Measurements from ENCODE around the gene CLPX.
"Not testable (repeated sequence)": the region's sequence is repeated elsewhere in the genome, so short reads cannot be mapped to it uniquely, and the experiment has no call there.

CLPX gene

GRCh38 chr15:65115542-65115941 is 69.6 kb downstream of the CLPX start:
- no peak for DNase-seq (ENCODE audit: low read depth)
- no peak overlapping the region for H3K4me3 ChIP-seq (ENCODE audit: low read depth, low read length)

GRCh38 chr15:65115086-65115485 is 70.1 kb downstream of the CLPX start, which contains the start of gene UBAP1L:
Gene UBAP1L, minus strand, starts transcription at chr15:65115200. Its CDS starts 8,985 bp downstream, at chr15:65106215.
- no peak within 1 kb of the TSS for H3K4me3 ChIP-seq (ENCODE audit: low read depth, low read length)
- DNase-seq (ENCODE audit: low read depth), result no peak

GRCh38 chr15:65110676-65111292 is 74.4 kb downstream of the CLPX start:
- no peak overlapping the region for H3K4me3 ChIP-seq (ENCODE audit: low read depth, low read length)
- DNase-seq (ENCODE audit: low read depth), result no peak

- H3K4me3 ChIP-seq (ENCODE audit: low read depth, low read length), result no peak overlapping the region
- no peak for DNase-seq (ENCODE audit: low read depth)
Measured at GRCh38 chr15:65106011-65106590, 79.0 kb downstream of the CLPX start.

- no peak overlapping the region for H3K4me3 ChIP-seq (ENCODE audit: low read depth, low read length)
- no peak for DNase-seq (ENCODE audit: low read depth)
Measured at GRCh38 chr15:65105038-65105437, 80.1 kb downstream of the CLPX start.

GRCh38 chr15:65102912-65103311 is 82.2 kb downstream of the CLPX start:
- no peak for DNase-seq (ENCODE audit: low read depth)
- H3K4me3 ChIP-seq (ENCODE audit: low read depth, low read length), result no peak overlapping the region

GRCh38 chr15:65101891-65102708 is 83.0 kb downstream of the CLPX start:
- H3K4me3 ChIP-seq (ENCODE audit: low read depth, low read length), result no peak overlapping the region
- no peak for DNase-seq (ENCODE audit: low read depth)

- no peak overlapping the region for H3K4me3 ChIP-seq (ENCODE audit: low read depth, low read length)
- DNase-seq (ENCODE audit: low read depth), result no peak
Measured at GRCh38 chr15:65101411-65101890, 83.7 kb downstream of the CLPX start.

GRCh38 chr15:65100442-65100841 is 84.7 kb downstream of the CLPX start:
- no peak for DNase-seq (ENCODE audit: low read depth)
- no peak overlapping the region for H3K4me3 ChIP-seq (ENCODE audit: low read depth, low read length)

- not testable (repeated sequence) for H3K4me3 ChIP-seq (ENCODE audit: low read depth, low read length)
Measured at GRCh38 chr15:65099801-65100200, 85.3 kb downstream of the CLPX start.

GRCh38 chr15:65099336-65099735 is 85.8 kb downstream of the CLPX start:
- no peak overlapping the region for H3K4me3 ChIP-seq (ENCODE audit: low read depth, low read length)
- no peak for DNase-seq (ENCODE audit: low read depth)

More at GRCh38 chr15:65099801-65100200, 85.3 kb downstream of the CLPX start:
- not testable (repeated sequence) for DNase-seq (ENCODE audit: low read depth)

Measured in skeletal muscle cell (primary cell).